Inflammatory macrophage treated with lipopolysaccharide for 1 hour (primary cell): Measurements from ENCODE around the gene EGFR.

Source experiments
- DNase-seq, 2 donors: peaks; one replicate each; pipeline ENCODE4 v3.0.0-alpha.2; 2020 to 2022

Gene EGFR

GRCh38 chr7:55018361-55019190 is at the start of gene EGFR:
TSS of gene EGFR (plus strand) at chr7:55019017. CDS start at chr7:55019278, 261 bp downstream.
- DNase-seq = no peak

- DNase-seq = no peak
Observed at GRCh38 chr7:54969208-54969967, 49.4 kb upstream of the EGFR start.

- no peak for DNase-seq
Observed at GRCh38 chr7:54972733-54973294, 46.0 kb upstream of the EGFR start.

GRCh38 chr7:54978364-54979116 is 40.3 kb upstream of the EGFR start:
- no peak for DNase-seq

GRCh38 chr7:54980521-54980920 is 38.3 kb upstream of the EGFR start:
- DNase-seq = no peak

- DNase-seq = no peak
Observed at GRCh38 chr7:54981913-54982312, 36.9 kb upstream of the EGFR start.

- no peak for DNase-seq
Observed at GRCh38 chr7:54985426-54986330, 33.1 kb upstream of the EGFR start.

- no peak for DNase-seq
Observed at GRCh38 chr7:54986716-54987115, 32.1 kb upstream of the EGFR start.

GRCh38 chr7:54987772-54988171 is 31.0 kb upstream of the EGFR start:
- DNase-seq = no peak

- no peak for DNase-seq
Observed at GRCh38 chr7:54988516-54988915, 30.3 kb upstream of the EGFR start.

- DNase-seq = no peak
Observed at GRCh38 chr7:54989453-54990225, 29.2 kb upstream of the EGFR start.

GRCh38 chr7:54991341-54991740 is 27.5 kb upstream of the EGFR start:
- DNase-seq = no peak

GRCh38 chr7:54992871-54993475 is 25.8 kb upstream of the EGFR start:
- DNase-seq = no peak

GRCh38 chr7:54995166-54995565 is 23.7 kb upstream of the EGFR start:
- no peak for DNase-seq

GRCh38 chr7:54995610-54996363 is 23.0 kb upstream of the EGFR start:
- no peak for DNase-seq

- DNase-seq = no peak
Observed at GRCh38 chr7:54996391-54996790, 22.4 kb upstream of the EGFR start.

GRCh38 chr7:55004579-55004978 is 14.2 kb upstream of the EGFR start:
- no peak for DNase-seq

- no peak for DNase-seq
Observed at GRCh38 chr7:55005241-55005851, 13.5 kb upstream of the EGFR start.

- DNase-seq = no peak
Observed at GRCh38 chr7:55006499-55006898, 12.3 kb upstream of the EGFR start.

- no peak for DNase-seq
Observed at GRCh38 chr7:55013851-55014250, 5.0 kb upstream of the EGFR start.
